Upper lobe of left lung (tissue), 6 donors: ENCODE measurements around the gene CHI3L1. TPM values are rescaled to one million over a fixed set of nuclear protein-coding genes. Genes with fewer than 3 reads are reported as not detected.

Experiments used
- ATAC-seq, 2 donors: fragments of 200-7000 bp; cut with Tn5 transposase; one replicate each; pipeline ENCODE4 v1.9.1; 2022; ENCODE audit warnings: mild to moderate bottlenecking in 2 of 2, moderate library complexity in 2 of 2; ENCODE audit not compliant: low FRiP score in 2 of 2
- DNase-seq, 2 donors: peaks; one replicate each; pipeline ENCODE4 v3.0.0-alpha.2; 2019 to 2020
- H3K27ac ChIP-seq, 4 donors: fragments of 200-600 bp; sonication (generic); one replicate each; pipeline ENCODE4 v1.5.1; 2016 to 2019
- H3K27me3 ChIP-seq, 4 donors: fragments of 200-600 bp; sonication (generic); one replicate each; pipeline ENCODE4 v1.5.1; 2017 to 2019
- H3K36me3 ChIP-seq, 4 donors: fragments of 200-600 bp; sonication (generic); one replicate each; pipeline ENCODE4 v1.5.1; 2016 to 2019
- H3K4me1 ChIP-seq, 4 donors: fragments of 200-600 bp; sonication (generic); one replicate each; pipeline ENCODE4 v1.5.1; 2018 to 2019
- H3K4me3 ChIP-seq, 4 donors: fragments of 200-600 bp; sonication (generic); one replicate each; pipeline ENCODE4 v1.5.1; 2017 to 2019; ENCODE audit warnings: mild to moderate bottlenecking in 2 of 4, moderate library complexity in 1 of 4
- H3K9me3 ChIP-seq, 4 donors: fragments of 200-600 bp; sonication (generic); one replicate each; pipeline ENCODE4 v1.5.1; 2018 to 2019
- EP300 ChIP-seq, 4 donors: sonication (generic); formaldehyde crosslinking; IDR thresholded peaks; one replicate each; pipeline ENCODE4 v1.5.1; 2017; ENCODE audit warnings: antibody characterized with exemption in 4 of 4, control low read depth in 2 of 4
- POLR2A ChIP-seq, 4 donors: fragments of 450-650 bp; IDR thresholded peaks; one replicate each; pipeline ENCODE4 v1.5.1; 2016 to 2017; ENCODE audit warnings: antibody characterized with exemption in 4 of 4, mild to moderate bottlenecking in 2 of 4
- POLR2AphosphoS5 ChIP-seq, 2 donors: sonication (generic); formaldehyde crosslinking; IDR thresholded peaks; one replicate each; pipeline ENCODE4 v1.5.1; 2017; ENCODE audit warnings: antibody characterized with exemption in 2 of 2
- WGBS, 2 donors: methylation state at CpG; one replicate each; pipeline ENCODE4 v1.1.5; 2017 to 2018; 5-methylcytosine and 5-hydroxymethylcytosine counted together
- total RNA-seq, 6 donors: library from RNA; depleted of rRNA in 4 of 6; stranded (reverse); fragments of >200 nt in 4 of 6; gene quantifications; one replicate each; pipeline versions ENCODE4 v1.1.0 to v1.2.1, GENCODE V29; 2016 to 2021
- TF ChIP-seq, protein P1 (sequence below), 6 experiments: fragments of 450-650 bp in 4 of 6; fragments of 200-600 bp in 2 of 6; sonication (generic) in 2 of 6; IDR thresholded peaks; one replicate each; pipeline ENCODE4 v1.5.1; 2016 to 2019; ENCODE audit warnings: antibody characterized with exemption in 6 of 6
- donor health status: DM: no; HTN: no; CAD: no; lungs with moderate emphysema.
- donor health status: DM: no; HTN: yes; CAD: no; lungs with severe emphysema.

The CHI3L1 gene
- total RNA-seq, 6 donors from 2014 or later = 12.3 to 68.4 (median 52.4) TPM

DNA sequence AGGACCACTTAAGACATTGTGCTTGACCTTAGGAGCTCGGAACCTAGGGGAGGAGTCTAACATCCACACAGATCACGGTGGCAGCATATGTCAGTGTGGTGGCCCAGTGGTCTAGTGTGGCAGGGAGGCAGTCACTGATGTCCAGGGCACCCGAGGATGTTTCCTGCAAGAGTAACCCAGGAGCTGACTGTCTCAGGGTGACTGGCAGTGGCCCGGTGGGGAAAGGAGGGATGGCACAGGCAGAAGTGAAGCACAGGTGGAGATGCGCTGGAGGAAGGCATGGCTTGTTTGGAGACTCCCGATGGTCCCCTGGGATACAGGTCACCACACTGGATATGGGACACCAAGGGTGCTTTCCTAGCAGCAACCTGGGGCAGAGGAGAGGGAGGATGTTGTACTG lies 26.6 kb upstream of the CHI3L1 start:
- Histone ChIP-seq H3K4me1 (peaks cover 5 to 18% (median 10%) of the 10 kb centered on the region in 4 donors), H3K27ac (no peak overlapping the region), H3K4me3 (no peak overlapping the region), H3K36me3 (no peaks in the 10 kb centered on the region), H3K27me3 (no peaks in the 10 kb centered on the region), H3K9me3 (no peaks in the 10 kb centered on the region)
- DNase-seq (no peak), ATAC-seq (no peak)
- 68 to 75% methylated on average over 6 of the region's 6 CpGs for WGBS, 2 donors
- TF ChIP-seq, protein P1, sequence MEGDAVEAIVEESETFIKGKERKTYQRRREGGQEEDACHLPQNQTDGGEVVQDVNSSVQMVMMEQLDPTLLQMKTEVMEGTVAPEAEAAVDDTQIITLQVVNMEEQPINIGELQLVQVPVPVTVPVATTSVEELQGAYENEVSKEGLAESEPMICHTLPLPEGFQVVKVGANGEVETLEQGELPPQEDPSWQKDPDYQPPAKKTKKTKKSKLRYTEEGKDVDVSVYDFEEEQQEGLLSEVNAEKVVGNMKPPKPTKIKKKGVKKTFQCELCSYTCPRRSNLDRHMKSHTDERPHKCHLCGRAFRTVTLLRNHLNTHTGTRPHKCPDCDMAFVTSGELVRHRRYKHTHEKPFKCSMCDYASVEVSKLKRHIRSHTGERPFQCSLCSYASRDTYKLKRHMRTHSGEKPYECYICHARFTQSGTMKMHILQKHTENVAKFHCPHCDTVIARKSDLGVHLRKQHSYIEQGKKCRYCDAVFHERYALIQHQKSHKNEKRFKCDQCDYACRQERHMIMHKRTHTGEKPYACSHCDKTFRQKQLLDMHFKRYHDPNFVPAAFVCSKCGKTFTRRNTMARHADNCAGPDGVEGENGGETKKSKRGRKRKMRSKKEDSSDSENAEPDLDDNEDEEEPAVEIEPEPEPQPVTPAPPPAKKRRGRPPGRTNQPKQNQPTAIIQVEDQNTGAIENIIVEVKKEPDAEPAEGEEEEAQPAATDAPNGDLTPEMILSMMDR (IDR thresholded peaks at IDR 0.05) = no peak
- TF ChIP-seq POLR2AphosphoS5 (IDR thresholded peaks at IDR 0.05) (no peak), POLR2A (IDR thresholded peaks at IDR 0.05) (no peak)

DNA sequence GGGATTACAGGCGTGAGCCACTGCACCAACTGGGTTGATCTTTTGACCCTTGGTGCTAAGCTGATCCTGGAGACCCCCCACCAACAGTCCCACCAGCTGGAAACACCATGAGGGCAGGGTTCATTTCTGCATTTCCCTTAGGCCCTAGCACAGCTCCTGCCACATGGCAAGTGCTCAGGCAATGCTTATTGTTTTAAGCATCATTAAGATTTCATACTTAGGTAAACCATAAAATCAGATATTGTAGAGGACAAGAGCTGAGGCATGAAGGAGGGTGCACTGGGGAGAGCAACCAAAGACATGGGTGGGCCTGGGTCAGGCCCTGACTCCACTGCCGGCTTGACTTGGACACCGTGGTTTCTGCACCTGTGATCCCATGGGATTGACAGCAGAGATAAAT lies 25.3 kb upstream of the CHI3L1 start:
- Histone ChIP-seq H3K27me3 (no peaks in the 10 kb centered on the region), H3K9me3 (no peaks in the 10 kb centered on the region), H3K4me3 (no peak overlapping the region), H3K36me3 (no peaks in the 10 kb centered on the region), H3K27ac (no peak overlapping the region), H3K4me1 (peaks cover 5 to 18% (median 10%) of the 10 kb centered on the region in 4 donors)
- no peak for ATAC-seq
- DNase-seq = no peak
- TF ChIP-seq, protein P1 (IDR thresholded peaks at IDR 0.05) = no peak
- TF ChIP-seq EP300 (IDR thresholded peaks at IDR 0.05) = no peak
- no peak for TF ChIP-seq POLR2AphosphoS5 (IDR thresholded peaks at IDR 0.05)
- TF ChIP-seq POLR2A (IDR thresholded peaks at IDR 0.05) = no peak
- 90 to 91% methylated on average over 3 of the region's 3 CpGs for WGBS, 2 donors

DNA sequence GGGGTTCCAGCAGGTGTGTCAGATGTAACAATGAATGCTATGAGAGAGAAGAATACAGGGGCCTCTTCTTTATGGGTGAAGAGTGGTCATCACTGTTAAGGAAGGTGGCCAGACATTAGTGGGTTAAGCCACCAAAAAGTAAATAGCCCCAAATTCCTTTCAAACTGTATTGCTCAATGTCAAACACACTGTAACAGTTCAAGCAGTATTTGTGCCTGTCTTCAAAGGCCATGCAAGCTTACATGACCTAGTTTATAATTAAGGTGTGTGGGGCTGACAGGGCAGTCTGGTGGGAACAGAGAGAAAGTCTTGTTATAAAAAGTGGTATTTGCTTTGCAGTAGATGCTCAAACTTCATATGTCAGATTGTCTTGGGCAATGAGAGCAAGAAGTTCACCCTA lies 24.5 kb upstream of the CHI3L1 start:
- no peaks in the 10 kb centered on the region for H3K9me3 ChIP-seq
- no peak overlapping the region for H3K4me3 ChIP-seq
- no peaks in the 10 kb centered on the region for H3K27me3 ChIP-seq
- H3K4me1 ChIP-seq = peaks cover 4 to 13% (median 11%) of the 10 kb centered on the region in 4 donors
- no peak for DNase-seq
- TF ChIP-seq, protein P1 (IDR thresholded peaks at IDR 0.05) = no peak
- TF ChIP-seq POLR2AphosphoS5 (IDR thresholded peaks at IDR 0.05) = no peak
- no peak for TF ChIP-seq EP300 (IDR thresholded peaks at IDR 0.05)
- TF ChIP-seq POLR2A (IDR thresholded peaks at IDR 0.05) = no peak
- no peaks in the 10 kb centered on the region for H3K36me3 ChIP-seq
- ATAC-seq = peak in 1 of 2 donors; percentile 59
- no peak overlapping the region for H3K27ac ChIP-seq

DNA sequence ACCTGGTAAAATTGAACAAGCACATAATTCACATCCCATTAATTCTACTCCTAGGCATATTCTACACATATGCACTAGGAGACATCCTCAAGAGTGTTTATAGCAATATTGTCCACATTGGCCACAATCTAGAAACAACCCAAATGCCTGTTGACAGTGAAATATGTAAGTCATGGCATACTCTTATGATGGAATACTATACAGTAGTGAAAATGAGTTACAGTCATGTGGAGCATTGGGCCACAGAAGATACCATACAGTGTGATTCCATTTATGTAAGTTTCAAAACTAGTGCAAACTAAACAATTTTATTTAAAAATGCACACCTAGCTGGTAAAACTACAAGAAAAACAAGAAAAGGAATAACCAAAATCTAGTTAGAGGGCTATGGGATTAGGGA lies 23.8 kb upstream of the CHI3L1 start:
- TF ChIP-seq POLR2A (IDR thresholded peaks at IDR 0.05) (no peak), EP300 (IDR thresholded peaks at IDR 0.05) (no peak), POLR2AphosphoS5 (IDR thresholded peaks at IDR 0.05) (no peak)
- TF ChIP-seq, protein P1 (IDR thresholded peaks at IDR 0.05) = no peak
- no peak for ATAC-seq
- H3K9me3 ChIP-seq = no peaks in the 10 kb centered on the region
- H3K4me1 ChIP-seq = peaks cover 0 to 13% (median 6%) of the 10 kb centered on the region in 4 donors
- no peak overlapping the region for H3K27ac ChIP-seq
- no peak overlapping the region for H3K4me3 ChIP-seq
- H3K36me3 ChIP-seq = no peaks in the 10 kb centered on the region
- H3K27me3 ChIP-seq = no peaks in the 10 kb centered on the region
- no peak for DNase-seq

DNA sequence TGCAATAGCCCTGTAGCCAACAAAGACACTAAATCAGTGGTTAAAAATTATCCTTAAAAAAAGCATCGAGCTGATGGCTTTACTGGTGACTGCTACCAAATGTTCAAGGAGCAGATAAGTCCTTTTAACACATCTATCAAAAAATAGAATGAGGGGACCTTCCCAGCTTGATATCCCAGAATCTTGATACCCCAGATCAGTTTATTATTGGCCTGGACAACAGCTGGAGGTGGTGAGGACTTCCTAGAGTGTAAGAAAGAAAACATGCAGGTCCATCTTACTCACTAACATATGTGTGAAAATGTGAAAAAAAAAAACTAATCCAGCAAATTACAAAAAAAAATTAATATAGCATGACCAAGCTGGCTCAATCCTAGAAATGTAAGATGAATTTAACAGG lies 21.7 kb upstream of the CHI3L1 start:
- DNase-seq (no peak), ATAC-seq (no peak)
- H3K4me3 ChIP-seq = no peak overlapping the region
- peaks cover 0 to 13% (median 5%) of the 10 kb centered on the region in 4 donors for H3K4me1 ChIP-seq
- H3K9me3 ChIP-seq = no peaks in the 10 kb centered on the region
- H3K27ac ChIP-seq = no peak overlapping the region
- no peaks in the 10 kb centered on the region for H3K36me3 ChIP-seq
- H3K27me3 ChIP-seq = no peaks in the 10 kb centered on the region
- WGBS, 2 donors = 86% methylated on average over 1 of the region's 1 CpG
- TF ChIP-seq EP300 (IDR thresholded peaks at IDR 0.05) (no peak), POLR2A (IDR thresholded peaks at IDR 0.05) (no peak), POLR2AphosphoS5 (IDR thresholded peaks at IDR 0.05) (no peak)
- TF ChIP-seq, protein P1 (IDR thresholded peaks at IDR 0.05) = no peak
